Lower leg skin (tissue), 3 donors: Measurements from ENCODE around the gene TMPRSS9.

Experiments
- CTCF ChIP-seq, 3 donors: fragments of 450-650 bp; IDR thresholded peaks; one replicate each; pipeline ENCODE4 v1.5.1; 2016; ENCODE audit warnings: antibody characterized with exemption in 3 of 3, mild to moderate bottlenecking in 3 of 3, moderate library complexity in 2 of 3
- POLR2A ChIP-seq, 2 donors: fragments of 450-650 bp; IDR thresholded peaks; one replicate each; pipeline ENCODE4 v1.6.1; 2016 to 2017; ENCODE audit warnings: antibody characterized with exemption in 2 of 2, mild to moderate bottlenecking in 1 of 2, moderate library complexity in 1 of 2

- TF ChIP-seq CTCF (IDR thresholded peaks at IDR 0.05) (no peak), POLR2A (IDR thresholded peaks at IDR 0.05) (no peak)
Measured at GRCh38 chr19:2357279-2358206, 2.5 kb upstream of the TMPRSS9 start.
